ENCODE results near the gene RAC2. TPM values are rescaled to one million over a fixed set of nuclear protein-coding genes. Genes with fewer than 3 reads are reported as not detected.

The RAC2 gene
- total RNA-seq, 1 experiment from 2014 or later: 90.5 TPM

- BruUV-seq (replicated peaks): no TSS peak
- Histone ChIP-seq H3K36me3 (ENCODE audit: low read depth) (no peaks in the 10 kb centered on the region), H3K9me2 (ENCODE audit: insufficient read depth) (no peaks in the 10 kb centered on the region), H3K27ac (no peak overlapping the region), H3K4me3 (no peak overlapping the region), H3K9me3 (ENCODE audit: insufficient read depth, low read depth) (no peaks in the 10 kb centered on the region), H3K79me2 (ENCODE audit: low read depth) (no peaks in the 10 kb centered on the region), H2AFZ (no peak overlapping the region), H4K20me1 (ENCODE audit: insufficient read depth) (no peaks in the 10 kb centered on the region), H3K4me1 (replicated peaks; ENCODE audit: insufficient read depth) (no peaks in the 10 kb centered on the region), H3F3A (ENCODE audit: insufficient read depth, low read depth) (peaks cover 3% of the 10 kb centered on the region; the same call in 1 of the 2 replicates), H3K27me3 (ENCODE audit: insufficient read depth, low read depth) (no peaks in the 10 kb centered on the region), H3K4me2 (no peak overlapping the region)
- no peak for TF ChIP-seq EZH2 (IDR thresholded peaks at IDR 0.05; ENCODE audit: low read depth)
- TF ChIP-seq CTCF (conservative IDR thresholded peaks at IDR 0.05): no peak
- DNase-seq: no peak
- CTCF ChIA-PET: no interaction called here
- POLR2A ChIA-PET (ENCODE audit: unreplicated experiment): no interaction called here
- intact Hi-C loops (cut with micrococcal nuclease; ENCODE audit: unreplicated experiment): no loop called here
Measured at GRCh38 chr22:37211075-37211865, 32.8 kb downstream of the RAC2 start.

- POLR2A ChIA-PET (ENCODE audit: unreplicated experiment): interaction anchor here (0.7 kb wide), 1 partner anchor 18 kb away, joined by 3 read pairs; no protein-coding TSS in a partner anchor
- Histone ChIP-seq H3K36me3 (ENCODE audit: low read depth) (no peaks in the 10 kb centered on the region), H3K4me3 (no peak overlapping the region)
Measured at GRCh38 chr22:37210041-37210803, 33.8 kb downstream of the RAC2 start.

More at GRCh38 chr22:37210041-37210803, 33.8 kb downstream of the RAC2 start:
- Histone ChIP-seq H3F3A (ENCODE audit: insufficient read depth, low read depth) (peaks cover 3% of the 10 kb centered on the region; the same call in 1 of the 2 replicates), H3K79me2 (ENCODE audit: low read depth) (no peaks in the 10 kb centered on the region), H3K27ac (no peak overlapping the region), H2AFZ (no peak overlapping the region), H3K9me3 (ENCODE audit: insufficient read depth, low read depth) (no peaks in the 10 kb centered on the region), H3K27me3 (ENCODE audit: insufficient read depth, low read depth) (no peaks in the 10 kb centered on the region), H3K4me1 (replicated peaks; ENCODE audit: insufficient read depth) (no peaks in the 10 kb centered on the region), H3K9me2 (ENCODE audit: insufficient read depth) (no peaks in the 10 kb centered on the region), H4K20me1 (ENCODE audit: insufficient read depth) (no peaks in the 10 kb centered on the region), H3K4me2 (no peak overlapping the region)
- no TSS peak for BruUV-seq (replicated peaks)
- no peak for DNase-seq
- TF ChIP-seq EZH2 (IDR thresholded peaks at IDR 0.05; ENCODE audit: low read depth): no peak
- TF ChIP-seq CTCF (conservative IDR thresholded peaks at IDR 0.05): no peak
- intact Hi-C loops (cut with micrococcal nuclease; ENCODE audit: unreplicated experiment): no loop called here
- CTCF ChIA-PET: interaction anchor here (0.6 to 0.7 kb wide), 3 partner anchors 50 to 503 kb away, joined by 4 to 5 read pairs (median 4); no protein-coding TSS in a partner anchor
